Neural cell (in vitro differentiated cells): ENCODE measurements around the gene NCS1. TPM values are rescaled to one million over a fixed set of nuclear protein-coding genes. Genes with fewer than 3 reads are reported as not detected.

Experiments used
- H2AFZ ChIP-seq: fragments of 200-600, 300-800 bp; sonication (generic), shearing (Covaris generic); 2 replicates; pipeline ENCODE4 v1.6.0; 2014; ENCODE audit warnings: low read depth, mild to moderate bottlenecking, antibody characterized with exemption, low read length, moderate library complexity
- H3F3A ChIP-seq: fragments of 200-600 bp; shearing (Covaris generic); 2 replicates; pipeline ENCODE4 v1.6.1; 2016; ENCODE audit warnings: mild to moderate bottlenecking, moderate library complexity, mixed read lengths, antibody characterized with exemption, low read length; ENCODE audit not compliant: insufficient read depth, poor library complexity, severe bottlenecking
- H3K27ac ChIP-seq: fragments of 200-600, 300-800 bp; sonication (generic), shearing (Covaris generic); 2 replicates; pipeline ENCODE4 v1.5.1; 2014; ENCODE audit warnings: mild to moderate bottlenecking, low read length, moderate library complexity
- H3K27me3 ChIP-seq: fragments of 300-800, 200-600 bp; sonication (generic), shearing (Covaris generic); 2 replicates; pipeline ENCODE4 v1.6.0; 2014; ENCODE audit warnings: mild to moderate bottlenecking, low read depth, low read length, moderate library complexity; ENCODE audit not compliant: insufficient read depth
- H3K36me3 ChIP-seq: fragments of 300-800, 200-600 bp; sonication (generic), shearing (Covaris generic); 2 replicates; pipeline ENCODE4 v1.5.1; 2014; ENCODE audit warnings: mild to moderate bottlenecking, antibody characterized with exemption, low read length, moderate library complexity; ENCODE audit not compliant: insufficient read depth
- H3K4me2 ChIP-seq: fragments of 300-800, 200-600 bp; sonication (generic), shearing (Covaris generic); 2 replicates; pipeline ENCODE4 v1.6.0; 2014; ENCODE audit warnings: mild to moderate bottlenecking, low read length
- H3K4me3 ChIP-seq: fragments of 300-800, 200-600 bp; sonication (generic), shearing (Covaris generic); 2 replicates; pipeline ENCODE4 v1.5.1; 2014; ENCODE audit warnings: mild to moderate bottlenecking, low read length, moderate library complexity
- H3K79me2 ChIP-seq: fragments of 200-600 bp; shearing (Covaris generic); replicated peaks from 2 replicates; pipeline ENCODE4 v1.6.0; 2014; ENCODE audit warnings: mild to moderate bottlenecking, low read length, moderate library complexity; ENCODE audit not compliant: insufficient read depth
- H3K9ac ChIP-seq: fragments of 300-800, 200-600 bp; sonication (generic), shearing (Covaris generic); 2 replicates; pipeline ENCODE4 v1.6.1; 2016; ENCODE audit warnings: mild to moderate bottlenecking, low read length, mixed read lengths
- H3K9me2 ChIP-seq: fragments of 200-600 bp; shearing (Covaris generic); 2 replicates; pipeline ENCODE4 v1.6.1; 2016; ENCODE audit warnings: mild to moderate bottlenecking, low read length, mixed read lengths; ENCODE audit not compliant: insufficient read depth
- H3K9me3 ChIP-seq: fragments of 200-600, 300-800 bp; sonication (generic), shearing (Covaris generic); 2 replicates; pipeline ENCODE4 v1.6.1; 2016; ENCODE audit warnings: mild to moderate bottlenecking, mixed run types, low read length, moderate library complexity, mixed read lengths
- H4K20me1 ChIP-seq: fragments of 200-600 bp; shearing (Covaris generic); 2 replicates; pipeline ENCODE4 v1.6.1; 2016; ENCODE audit warnings: mild to moderate bottlenecking, mixed run types; ENCODE audit not compliant: insufficient read depth
- EP300 ChIP-seq: fragments of 450-650 bp; conservative IDR thresholded peaks from 2 replicates; pipeline ENCODE4 v1.6.1; 2014; ENCODE audit warnings: antibody characterized with exemption, mild to moderate bottlenecking, moderate library complexity; ENCODE audit not compliant: poor library complexity, severe bottlenecking
- EZH2 ChIP-seq: fragments of 200-600, 300-800 bp; shearing (Covaris generic), sonication (generic); IDR thresholded peaks from 2 replicates; pipeline ENCODE4 v1.6.1; 2014; ENCODE audit warnings: antibody characterized with exemption, low read length, borderline replicate concordance, mild to moderate bottlenecking; ENCODE audit not compliant: insufficient read depth, poor library complexity, severe bottlenecking
- MXI1 ChIP-seq: fragments of 450-650 bp; conservative IDR thresholded peaks from 2 replicates; pipeline ENCODE4 v1.6.1; 2014; ENCODE audit warnings: antibody characterized with exemption, mild to moderate bottlenecking; ENCODE audit not compliant: poor library complexity, severe bottlenecking
- POLR2AphosphoS5 ChIP-seq: IDR thresholded peaks from 2 replicates; pipeline ENCODE4 v1.6.1; 2012
- RAD21 ChIP-seq: fragments of 450-650 bp; conservative IDR thresholded peaks from 2 replicates; pipeline ENCODE4 v1.6.1; 2014; ENCODE audit warnings: antibody characterized with exemption, mild to moderate bottlenecking, moderate library complexity
- SMC3 ChIP-seq: fragments of 450-650 bp; conservative IDR thresholded peaks from 2 replicates; pipeline ENCODE4 v1.6.1; 2014; ENCODE audit warnings: antibody characterized with exemption, mild to moderate bottlenecking, moderate library complexity; ENCODE audit not compliant: poor library complexity
- TAF1 ChIP-seq: IDR thresholded peaks from 2 replicates; pipeline ENCODE4 v1.6.1; 2012; ENCODE audit warnings: low read depth
- polyA plus RNA-seq: library from polyadenylated mRNA; depleted of rRNA; stranded (reverse); fragments of >200 nt; gene quantifications from 2 replicates; pipeline ENCODE4 v1.2.3, GENCODE V29; 2014
- TF ChIP-seq, protein P1 (sequence below): fragments of 450-650 bp; IDR thresholded peaks from 2 replicates; pipeline ENCODE4 v1.5.1; 2014; ENCODE audit warnings: antibody characterized with exemption, mild to moderate bottlenecking, moderate library complexity; ENCODE audit not compliant: poor library complexity, severe bottlenecking
- TF ChIP-seq, protein P2 (sequence below): IDR thresholded peaks from 2 replicates; pipeline ENCODE4 v1.6.1; 2012; ENCODE audit warnings: borderline replicate concordance

NCS1 gene
- polyA plus RNA-seq, 1 donor from 2014 or later, result 73.3 TPM

DNA sequence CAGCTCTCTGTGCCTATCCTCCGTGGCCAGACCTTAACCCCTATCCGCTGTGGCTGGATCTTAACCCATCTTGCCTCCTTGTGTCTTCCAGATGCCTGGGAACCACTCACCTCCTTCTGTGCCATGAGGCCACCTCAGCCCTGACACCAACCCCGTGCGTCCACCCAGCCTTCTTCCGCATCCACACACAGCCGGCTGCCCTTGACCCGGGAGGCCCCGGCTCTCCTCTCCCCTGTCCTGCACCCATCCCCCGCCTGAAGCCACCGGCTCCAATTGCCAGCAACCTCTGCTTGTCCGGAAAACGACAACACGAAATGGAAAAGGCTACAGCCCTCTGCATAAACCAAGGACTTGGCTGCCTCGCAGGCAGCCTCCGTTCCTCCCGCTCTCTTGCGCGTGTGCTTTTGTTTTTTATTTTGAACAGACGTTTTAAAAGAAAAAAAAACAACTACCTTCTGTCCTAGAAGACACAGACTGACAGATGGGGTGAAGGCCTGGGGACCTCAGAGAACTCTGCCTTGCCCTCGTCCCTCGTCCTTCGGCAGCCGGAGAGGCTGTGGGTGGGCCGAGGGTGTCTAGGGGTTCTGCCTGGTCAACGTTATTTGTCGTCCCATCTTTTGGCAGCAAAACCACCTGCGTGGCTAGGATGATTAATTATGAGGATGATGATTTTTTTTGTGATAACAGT lies 60.8 kb downstream of the NCS1 start:
- Histone ChIP-seq H2AFZ (no peak overlapping the region), H3K9me2 (no peaks in the 10 kb centered on the region), H3K9ac (no peak overlapping the region), H3K4me3 (no peak overlapping the region), H3K27me3 (no peaks in the 10 kb centered on the region), H3K4me2 (no peak overlapping the region), H3K9me3 (no peaks in the 10 kb centered on the region), H3K36me3 (peaks cover 3% of the 10 kb centered on the region), H3F3A (no peaks in the 10 kb centered on the region), H3K27ac (no peak overlapping the region), H3K79me2 (no peaks in the 10 kb centered on the region), H4K20me1 (no peaks in the 10 kb centered on the region)
- no peak for TF ChIP-seq RAD21
- no peak for TF ChIP-seq MXI1
- TF ChIP-seq SMC3, result no peak
- TF ChIP-seq, protein P1, sequence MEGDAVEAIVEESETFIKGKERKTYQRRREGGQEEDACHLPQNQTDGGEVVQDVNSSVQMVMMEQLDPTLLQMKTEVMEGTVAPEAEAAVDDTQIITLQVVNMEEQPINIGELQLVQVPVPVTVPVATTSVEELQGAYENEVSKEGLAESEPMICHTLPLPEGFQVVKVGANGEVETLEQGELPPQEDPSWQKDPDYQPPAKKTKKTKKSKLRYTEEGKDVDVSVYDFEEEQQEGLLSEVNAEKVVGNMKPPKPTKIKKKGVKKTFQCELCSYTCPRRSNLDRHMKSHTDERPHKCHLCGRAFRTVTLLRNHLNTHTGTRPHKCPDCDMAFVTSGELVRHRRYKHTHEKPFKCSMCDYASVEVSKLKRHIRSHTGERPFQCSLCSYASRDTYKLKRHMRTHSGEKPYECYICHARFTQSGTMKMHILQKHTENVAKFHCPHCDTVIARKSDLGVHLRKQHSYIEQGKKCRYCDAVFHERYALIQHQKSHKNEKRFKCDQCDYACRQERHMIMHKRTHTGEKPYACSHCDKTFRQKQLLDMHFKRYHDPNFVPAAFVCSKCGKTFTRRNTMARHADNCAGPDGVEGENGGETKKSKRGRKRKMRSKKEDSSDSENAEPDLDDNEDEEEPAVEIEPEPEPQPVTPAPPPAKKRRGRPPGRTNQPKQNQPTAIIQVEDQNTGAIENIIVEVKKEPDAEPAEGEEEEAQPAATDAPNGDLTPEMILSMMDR, result no peak
- TF ChIP-seq EP300, result no peak
- no peak for TF ChIP-seq EZH2
- no peak for TF ChIP-seq TAF1
- no peak for TF ChIP-seq POLR2AphosphoS5
- TF ChIP-seq, protein P2, sequence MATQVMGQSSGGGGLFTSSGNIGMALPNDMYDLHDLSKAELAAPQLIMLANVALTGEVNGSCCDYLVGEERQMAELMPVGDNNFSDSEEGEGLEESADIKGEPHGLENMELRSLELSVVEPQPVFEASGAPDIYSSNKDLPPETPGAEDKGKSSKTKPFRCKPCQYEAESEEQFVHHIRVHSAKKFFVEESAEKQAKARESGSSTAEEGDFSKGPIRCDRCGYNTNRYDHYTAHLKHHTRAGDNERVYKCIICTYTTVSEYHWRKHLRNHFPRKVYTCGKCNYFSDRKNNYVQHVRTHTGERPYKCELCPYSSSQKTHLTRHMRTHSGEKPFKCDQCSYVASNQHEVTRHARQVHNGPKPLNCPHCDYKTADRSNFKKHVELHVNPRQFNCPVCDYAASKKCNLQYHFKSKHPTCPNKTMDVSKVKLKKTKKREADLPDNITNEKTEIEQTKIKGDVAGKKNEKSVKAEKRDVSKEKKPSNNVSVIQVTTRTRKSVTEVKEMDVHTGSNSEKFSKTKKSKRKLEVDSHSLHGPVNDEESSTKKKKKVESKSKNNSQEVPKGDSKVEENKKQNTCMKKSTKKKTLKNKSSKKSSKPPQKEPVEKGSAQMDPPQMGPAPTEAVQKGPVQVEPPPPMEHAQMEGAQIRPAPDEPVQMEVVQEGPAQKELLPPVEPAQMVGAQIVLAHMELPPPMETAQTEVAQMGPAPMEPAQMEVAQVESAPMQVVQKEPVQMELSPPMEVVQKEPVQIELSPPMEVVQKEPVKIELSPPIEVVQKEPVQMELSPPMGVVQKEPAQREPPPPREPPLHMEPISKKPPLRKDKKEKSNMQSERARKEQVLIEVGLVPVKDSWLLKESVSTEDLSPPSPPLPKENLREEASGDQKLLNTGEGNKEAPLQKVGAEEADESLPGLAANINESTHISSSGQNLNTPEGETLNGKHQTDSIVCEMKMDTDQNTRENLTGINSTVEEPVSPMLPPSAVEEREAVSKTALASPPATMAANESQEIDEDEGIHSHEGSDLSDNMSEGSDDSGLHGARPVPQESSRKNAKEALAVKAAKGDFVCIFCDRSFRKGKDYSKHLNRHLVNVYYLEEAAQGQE, result no peak

GRCh38 chr9:130233587-130233945 lies 61.4 kb downstream of the NCS1 start:
- Histone ChIP-seq H3K9ac (no peak overlapping the region), H3K79me2 (no peaks in the 10 kb centered on the region), H2AFZ (no peak overlapping the region), H3K27ac (no peak overlapping the region), H3K4me3 (no peak overlapping the region), H3K4me2 (no peak overlapping the region), H4K20me1 (no peaks in the 10 kb centered on the region), H3K27me3 (no peaks in the 10 kb centered on the region), H3K9me3 (no peaks in the 10 kb centered on the region), H3F3A (no peaks in the 10 kb centered on the region), H3K9me2 (no peaks in the 10 kb centered on the region), H3K36me3 (peaks cover 3% of the 10 kb centered on the region)
- TF ChIP-seq, protein P2, result no peak
- TF ChIP-seq SMC3 (no peak), POLR2AphosphoS5 (no peak), EZH2 (no peak), EP300 (no peak), TAF1 (no peak), MXI1 (no peak), RAD21 (no peak)
- TF ChIP-seq, protein P1, result no peak
